ENCODE measurements around the gene STAM. TPM values are rescaled to one million over a fixed set of nuclear protein-coding genes. Genes with fewer than 3 reads are reported as not detected.

Gene STAM
- polyA plus RNA-seq, 1 donor from 2014 or later = 33.0 TPM

DNA sequence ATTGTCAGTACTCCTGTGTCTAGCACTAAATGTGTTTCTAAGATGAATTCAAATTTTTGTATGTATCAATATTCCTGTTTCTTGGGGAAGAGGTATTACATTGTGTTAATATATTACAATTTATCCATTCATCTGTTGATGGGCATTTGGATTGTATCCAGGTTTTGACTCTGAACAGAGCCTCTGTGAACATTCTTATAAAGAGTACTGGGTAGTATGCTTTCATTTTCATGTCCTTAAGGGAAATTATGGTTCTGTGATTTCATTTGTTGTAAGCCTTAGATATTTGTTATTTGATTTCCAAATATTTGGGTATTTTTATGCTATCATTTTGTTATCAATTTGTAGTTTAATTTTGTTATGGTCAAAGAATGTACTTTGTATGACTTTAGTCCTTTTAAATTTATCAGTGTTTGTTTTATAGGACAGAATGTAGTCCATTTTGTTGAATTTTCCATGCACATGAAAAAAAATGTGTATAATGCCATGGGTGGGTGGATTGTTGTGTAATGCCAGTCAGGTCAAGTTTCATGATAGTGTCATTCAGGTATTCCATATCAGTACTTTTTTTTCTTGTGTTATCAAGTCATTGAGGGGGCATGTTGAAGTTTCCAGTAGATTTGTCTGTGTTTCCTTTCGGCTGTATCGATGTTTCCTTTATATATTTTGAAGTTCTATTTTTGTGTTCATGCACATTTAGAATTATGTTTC is 38.4 kb downstream of the STAM start:
- Histone ChIP-seq H3K79me2 (replicated peaks; ENCODE audit: insufficient read depth, low read length) (peaks cover 15% of the 10 kb centered on the region), H3K36me3 (ENCODE audit: insufficient read depth, low read length) (no peaks in the 10 kb centered on the region), H3K27me3 (ENCODE audit: insufficient read depth, low read depth, low read length) (no peaks in the 10 kb centered on the region), H3K9me2 (ENCODE audit: insufficient read depth, low read length) (no peaks in the 10 kb centered on the region), H3K4me2 (ENCODE audit: low read length) (no peak overlapping the region), H3K9me3 (ENCODE audit: low read length) (no peaks in the 10 kb centered on the region), H3K9ac (ENCODE audit: low read length) (no peak overlapping the region), H3K4me3 (ENCODE audit: low read length) (no peak overlapping the region), H3F3A (ENCODE audit: insufficient read depth, low read length, poor library complexity, severe bottlenecking) (no peaks in the 10 kb centered on the region), H4K20me1 (ENCODE audit: insufficient read depth) (no peaks in the 10 kb centered on the region), H2AFZ (ENCODE audit: low read depth, low read length) (no peak overlapping the region), H3K27ac (ENCODE audit: low read length) (no peak overlapping the region)
- TF ChIP-seq, protein P1, sequence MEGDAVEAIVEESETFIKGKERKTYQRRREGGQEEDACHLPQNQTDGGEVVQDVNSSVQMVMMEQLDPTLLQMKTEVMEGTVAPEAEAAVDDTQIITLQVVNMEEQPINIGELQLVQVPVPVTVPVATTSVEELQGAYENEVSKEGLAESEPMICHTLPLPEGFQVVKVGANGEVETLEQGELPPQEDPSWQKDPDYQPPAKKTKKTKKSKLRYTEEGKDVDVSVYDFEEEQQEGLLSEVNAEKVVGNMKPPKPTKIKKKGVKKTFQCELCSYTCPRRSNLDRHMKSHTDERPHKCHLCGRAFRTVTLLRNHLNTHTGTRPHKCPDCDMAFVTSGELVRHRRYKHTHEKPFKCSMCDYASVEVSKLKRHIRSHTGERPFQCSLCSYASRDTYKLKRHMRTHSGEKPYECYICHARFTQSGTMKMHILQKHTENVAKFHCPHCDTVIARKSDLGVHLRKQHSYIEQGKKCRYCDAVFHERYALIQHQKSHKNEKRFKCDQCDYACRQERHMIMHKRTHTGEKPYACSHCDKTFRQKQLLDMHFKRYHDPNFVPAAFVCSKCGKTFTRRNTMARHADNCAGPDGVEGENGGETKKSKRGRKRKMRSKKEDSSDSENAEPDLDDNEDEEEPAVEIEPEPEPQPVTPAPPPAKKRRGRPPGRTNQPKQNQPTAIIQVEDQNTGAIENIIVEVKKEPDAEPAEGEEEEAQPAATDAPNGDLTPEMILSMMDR (IDR thresholded peaks at IDR 0.05; ENCODE audit: poor library complexity, severe bottlenecking) = no peak
- TF ChIP-seq POLR2AphosphoS5 (IDR thresholded peaks at IDR 0.05) (no peak), RAD21 (conservative IDR thresholded peaks at IDR 0.05) (no peak), EP300 (conservative IDR thresholded peaks at IDR 0.05; ENCODE audit: poor library complexity, severe bottlenecking) (no peak), EZH2 (IDR thresholded peaks at IDR 0.05; ENCODE audit: borderline replicate concordance, insufficient read depth, low read length, poor library complexity, severe bottlenecking) (no peak), MXI1 (conservative IDR thresholded peaks at IDR 0.05; ENCODE audit: poor library complexity, severe bottlenecking) (no peak), SMC3 (conservative IDR thresholded peaks at IDR 0.05; ENCODE audit: poor library complexity) (no peak), TAF1 (IDR thresholded peaks at IDR 0.05; ENCODE audit: low read depth) (no peak)
- TF ChIP-seq, protein P2, sequence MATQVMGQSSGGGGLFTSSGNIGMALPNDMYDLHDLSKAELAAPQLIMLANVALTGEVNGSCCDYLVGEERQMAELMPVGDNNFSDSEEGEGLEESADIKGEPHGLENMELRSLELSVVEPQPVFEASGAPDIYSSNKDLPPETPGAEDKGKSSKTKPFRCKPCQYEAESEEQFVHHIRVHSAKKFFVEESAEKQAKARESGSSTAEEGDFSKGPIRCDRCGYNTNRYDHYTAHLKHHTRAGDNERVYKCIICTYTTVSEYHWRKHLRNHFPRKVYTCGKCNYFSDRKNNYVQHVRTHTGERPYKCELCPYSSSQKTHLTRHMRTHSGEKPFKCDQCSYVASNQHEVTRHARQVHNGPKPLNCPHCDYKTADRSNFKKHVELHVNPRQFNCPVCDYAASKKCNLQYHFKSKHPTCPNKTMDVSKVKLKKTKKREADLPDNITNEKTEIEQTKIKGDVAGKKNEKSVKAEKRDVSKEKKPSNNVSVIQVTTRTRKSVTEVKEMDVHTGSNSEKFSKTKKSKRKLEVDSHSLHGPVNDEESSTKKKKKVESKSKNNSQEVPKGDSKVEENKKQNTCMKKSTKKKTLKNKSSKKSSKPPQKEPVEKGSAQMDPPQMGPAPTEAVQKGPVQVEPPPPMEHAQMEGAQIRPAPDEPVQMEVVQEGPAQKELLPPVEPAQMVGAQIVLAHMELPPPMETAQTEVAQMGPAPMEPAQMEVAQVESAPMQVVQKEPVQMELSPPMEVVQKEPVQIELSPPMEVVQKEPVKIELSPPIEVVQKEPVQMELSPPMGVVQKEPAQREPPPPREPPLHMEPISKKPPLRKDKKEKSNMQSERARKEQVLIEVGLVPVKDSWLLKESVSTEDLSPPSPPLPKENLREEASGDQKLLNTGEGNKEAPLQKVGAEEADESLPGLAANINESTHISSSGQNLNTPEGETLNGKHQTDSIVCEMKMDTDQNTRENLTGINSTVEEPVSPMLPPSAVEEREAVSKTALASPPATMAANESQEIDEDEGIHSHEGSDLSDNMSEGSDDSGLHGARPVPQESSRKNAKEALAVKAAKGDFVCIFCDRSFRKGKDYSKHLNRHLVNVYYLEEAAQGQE (IDR thresholded peaks at IDR 0.05; ENCODE audit: borderline replicate concordance) = no peak

DNA sequence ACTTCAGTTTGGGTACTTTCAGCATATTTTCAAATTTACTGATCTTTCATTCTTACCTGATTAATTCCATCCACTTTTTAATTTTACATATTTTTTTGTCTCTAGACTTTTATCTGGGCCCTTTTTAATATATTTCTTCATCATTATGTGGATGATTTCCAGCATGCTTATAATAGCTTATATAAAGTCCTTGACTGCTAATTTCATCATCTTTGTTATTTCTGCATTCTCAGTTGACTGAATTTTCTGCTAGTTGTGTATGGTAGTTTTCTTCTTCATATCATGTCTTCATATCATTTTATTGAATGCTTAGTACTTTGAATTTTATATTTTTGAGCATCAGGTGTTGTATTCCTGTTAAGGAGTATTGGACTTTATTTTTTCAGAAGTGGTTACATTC is 39.6 kb downstream of the STAM start:
- Histone ChIP-seq H3F3A (ENCODE audit: insufficient read depth, low read length, poor library complexity, severe bottlenecking) (no peaks in the 10 kb centered on the region), H4K20me1 (ENCODE audit: insufficient read depth) (no peaks in the 10 kb centered on the region), H3K4me3 (ENCODE audit: low read length) (no peak overlapping the region), H3K9me3 (ENCODE audit: low read length) (no peaks in the 10 kb centered on the region), H3K79me2 (replicated peaks; ENCODE audit: insufficient read depth, low read length) (peaks cover 13% of the 10 kb centered on the region), H3K4me2 (ENCODE audit: low read length) (no peak overlapping the region), H3K36me3 (ENCODE audit: insufficient read depth, low read length) (no peaks in the 10 kb centered on the region), H2AFZ (ENCODE audit: low read depth, low read length) (no peak overlapping the region), H3K27me3 (ENCODE audit: insufficient read depth, low read depth, low read length) (no peaks in the 10 kb centered on the region), H3K9ac (ENCODE audit: low read length) (no peak overlapping the region), H3K9me2 (ENCODE audit: insufficient read depth, low read length) (no peaks in the 10 kb centered on the region), H3K27ac (ENCODE audit: low read length) (no peak overlapping the region)
- TF ChIP-seq POLR2AphosphoS5 (IDR thresholded peaks at IDR 0.05) (no peak), EZH2 (IDR thresholded peaks at IDR 0.05; ENCODE audit: borderline replicate concordance, insufficient read depth, low read length, poor library complexity, severe bottlenecking) (no peak), EP300 (conservative IDR thresholded peaks at IDR 0.05; ENCODE audit: poor library complexity, severe bottlenecking) (no peak), SMC3 (conservative IDR thresholded peaks at IDR 0.05; ENCODE audit: poor library complexity) (no peak), TAF1 (IDR thresholded peaks at IDR 0.05; ENCODE audit: low read depth) (no peak), MXI1 (conservative IDR thresholded peaks at IDR 0.05; ENCODE audit: poor library complexity, severe bottlenecking) (no peak), RAD21 (conservative IDR thresholded peaks at IDR 0.05) (no peak)
- TF ChIP-seq, protein P2 (IDR thresholded peaks at IDR 0.05; ENCODE audit: borderline replicate concordance) = no peak
- TF ChIP-seq, protein P1 (IDR thresholded peaks at IDR 0.05; ENCODE audit: poor library complexity, severe bottlenecking) = no peak

All from neural cell (in vitro differentiated cells).